HG02970 (cell line): ENCODE results near the gene ABI3BP.

ENCODE experiments used
- ATAC-seq: cut with Tn5 transposase; IDR thresholded peaks from one replicate; pipeline ENCODE4 v1.9.1; 2021; ENCODE audit warnings: mild to moderate bottlenecking, moderate library complexity, moderate number of reproducible peaks; ENCODE audit not compliant: unreplicated experiment, low FRiP score

ABI3BP gene

GRCh38 chr3:100780071-100780622 is 213.1 kb downstream of the ABI3BP start:
- no peak for ATAC-seq

GRCh38 chr3:100779480-100779879 is 213.7 kb downstream of the ABI3BP start:
- no peak for ATAC-seq

DNA sequence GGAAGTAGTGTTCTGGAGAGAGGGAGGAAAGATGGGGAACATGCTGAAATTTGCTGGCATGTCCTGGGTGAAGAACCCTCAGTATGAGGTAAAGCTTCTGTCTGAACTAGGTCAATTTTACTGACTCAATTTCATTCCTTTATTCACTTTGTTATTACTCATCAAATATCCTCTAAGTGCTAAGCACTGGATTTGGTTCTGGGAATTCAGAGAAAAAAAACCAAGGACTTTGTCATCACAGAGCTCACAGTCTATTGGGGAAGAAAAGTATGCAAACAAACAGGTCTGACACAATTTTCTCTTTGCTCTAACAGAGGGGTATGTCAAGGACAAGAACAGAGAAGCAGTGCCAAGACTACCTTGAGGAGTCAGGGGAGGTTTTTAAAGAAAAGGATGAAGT is 215.9 kb downstream of the ABI3BP start:
- no peak for ATAC-seq

- no peak for ATAC-seq
Measured at GRCh38 chr3:100776746-100777145, 216.5 kb downstream of the ABI3BP start.

- ATAC-seq: no peak
Measured at GRCh38 chr3:100776097-100776729, 217.0 kb downstream of the ABI3BP start.

DNA sequence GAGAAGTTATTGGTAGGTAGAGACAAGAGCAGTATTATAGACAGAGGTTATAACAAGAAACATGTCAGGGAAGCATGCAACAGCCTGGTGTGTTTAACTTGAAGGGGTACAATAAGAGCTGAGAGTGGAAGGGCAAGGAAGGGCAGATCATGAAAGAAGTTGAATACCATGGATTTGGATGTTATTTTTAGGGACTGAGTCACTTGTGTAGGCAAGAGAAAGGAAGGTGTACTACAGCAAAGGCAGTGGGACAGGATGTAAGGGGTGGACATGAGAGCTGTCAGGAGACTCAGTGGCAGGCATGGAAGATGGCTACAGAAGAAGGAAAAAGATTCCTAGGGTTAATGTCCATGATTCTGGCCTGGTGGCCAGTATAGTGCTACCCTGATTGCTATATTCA is 217.6 kb downstream of the ABI3BP start:
- ATAC-seq: no peak

GRCh38 chr3:100775226-100775625 is 218.0 kb downstream of the ABI3BP start:
- ATAC-seq: no peak

DNA sequence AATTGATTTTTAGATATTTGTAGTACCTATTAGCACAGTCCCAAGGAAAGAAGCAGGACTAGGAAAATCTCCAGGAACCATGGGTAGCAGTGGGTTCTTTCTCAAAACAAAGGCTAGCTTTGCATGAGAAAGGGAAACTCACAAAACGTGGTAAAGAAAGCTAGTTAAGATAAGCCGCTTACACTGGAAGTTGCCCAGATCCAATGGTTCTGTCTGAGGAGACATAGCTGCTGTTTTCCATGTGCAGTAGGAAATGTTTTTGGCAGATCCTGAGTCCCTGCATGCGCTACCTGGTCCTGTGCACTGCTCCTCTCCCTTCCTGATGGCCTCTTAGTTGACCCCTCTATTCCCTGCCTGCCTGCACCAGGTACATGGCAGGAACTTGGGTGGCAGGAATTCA is 223.5 kb downstream of the ABI3BP start:
- ATAC-seq: no peak

DNA sequence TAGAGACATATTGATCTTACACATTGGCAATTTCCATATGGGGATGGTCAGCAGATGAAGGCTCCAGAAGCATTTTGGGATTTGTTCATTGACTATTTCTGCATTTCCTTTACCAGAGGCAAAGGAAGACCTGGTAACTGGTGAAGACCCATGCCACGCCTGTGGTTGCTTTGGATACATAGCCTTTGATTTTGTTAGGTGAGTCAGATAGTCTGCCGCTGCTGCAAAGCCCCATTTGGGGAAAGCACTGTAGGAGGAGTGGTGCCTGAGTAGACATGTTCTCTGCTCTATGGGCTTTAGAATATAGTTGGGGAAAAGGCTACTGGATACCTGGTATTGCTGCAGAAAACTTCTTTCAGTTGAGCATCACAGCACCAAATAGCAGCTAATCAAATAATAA is 227.2 kb downstream of the ABI3BP start:
- no peak for ATAC-seq

GRCh38 chr3:100765437-100765975 is 227.7 kb downstream of the ABI3BP start:
- ATAC-seq: no peak

DNA sequence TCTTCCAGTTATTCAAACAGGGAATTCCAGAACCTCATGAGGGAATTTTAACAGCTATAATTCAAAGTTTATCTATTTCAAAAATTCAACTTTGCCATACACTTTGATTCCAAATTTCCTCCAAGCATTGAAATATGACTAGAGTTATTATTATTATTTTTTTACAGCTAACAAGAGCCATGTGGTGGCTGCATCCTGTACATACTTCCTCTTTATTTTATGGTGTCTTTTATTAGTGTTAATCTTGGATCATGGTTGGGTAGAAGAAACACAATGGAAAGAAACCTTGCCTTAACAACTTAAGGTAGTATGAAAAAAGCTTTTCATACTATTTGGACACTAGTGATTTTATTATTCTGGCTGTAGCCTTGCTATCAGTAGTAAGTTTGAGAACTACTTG is 231.3 kb downstream of the ABI3BP start:
- ATAC-seq: no peak

DNA sequence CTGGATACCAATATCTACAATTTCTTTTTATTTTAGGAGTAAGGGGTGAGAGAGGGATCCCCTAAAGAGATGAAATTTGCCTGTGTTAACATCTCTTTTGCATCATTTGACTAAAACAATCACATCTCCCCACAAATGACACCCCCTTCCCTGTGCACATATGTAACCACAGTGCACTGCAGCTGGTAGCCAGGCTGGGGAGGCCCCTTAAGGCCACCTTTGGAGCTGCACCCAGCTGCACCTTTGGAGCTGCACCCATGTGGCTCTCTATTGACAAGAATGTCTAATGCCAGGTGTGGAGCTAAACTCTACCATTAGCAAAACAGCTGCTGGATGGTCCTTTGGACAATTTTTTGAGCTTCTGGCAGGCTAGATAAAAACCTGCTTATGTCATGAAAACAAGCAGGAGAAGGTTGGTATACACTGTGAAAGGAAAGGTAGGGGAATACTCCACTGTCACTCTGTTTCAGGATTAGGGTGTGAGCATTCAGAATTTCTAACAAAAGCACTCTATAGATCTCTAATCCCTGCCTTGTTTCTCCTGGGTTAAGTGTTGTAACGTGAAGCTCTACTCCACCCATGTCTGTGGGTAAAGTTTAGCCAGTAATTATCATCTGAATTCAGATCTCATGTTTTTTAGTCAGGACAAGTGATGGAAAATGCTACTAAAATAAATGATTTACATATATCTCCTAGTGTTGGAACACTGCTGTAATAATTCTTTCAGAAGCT is 231.8 kb downstream of the ABI3BP start:
- no peak for ATAC-seq

- no peak for ATAC-seq
Measured at GRCh38 chr3:100760377-100760776, 232.8 kb downstream of the ABI3BP start.

- ATAC-seq: no peak
Measured at GRCh38 chr3:100759950-100760349, 233.3 kb downstream of the ABI3BP start.

DNA sequence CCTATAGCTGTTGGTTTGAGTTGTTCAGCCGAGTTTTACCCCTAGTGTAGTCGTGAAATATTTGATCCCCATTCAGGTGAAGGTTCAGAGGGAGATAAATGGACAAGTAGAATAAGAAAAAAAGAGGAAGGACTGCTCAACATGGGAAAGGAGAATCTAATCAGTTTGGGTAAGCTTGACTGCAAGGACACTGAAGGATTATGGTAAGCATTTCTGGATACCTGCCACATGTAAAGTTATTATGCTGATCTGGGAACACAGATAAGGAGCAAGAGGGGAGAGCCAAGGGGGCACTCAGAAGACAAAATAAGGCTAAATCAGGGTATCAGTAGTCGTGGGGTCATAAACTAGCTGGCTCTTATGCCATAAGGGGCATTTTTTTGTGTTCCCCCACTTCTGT is 234.1 kb downstream of the ABI3BP start:
- no peak for ATAC-seq

- ATAC-seq: no peak
Measured at GRCh38 chr3:100756441-100756840, 236.8 kb downstream of the ABI3BP start.

DNA sequence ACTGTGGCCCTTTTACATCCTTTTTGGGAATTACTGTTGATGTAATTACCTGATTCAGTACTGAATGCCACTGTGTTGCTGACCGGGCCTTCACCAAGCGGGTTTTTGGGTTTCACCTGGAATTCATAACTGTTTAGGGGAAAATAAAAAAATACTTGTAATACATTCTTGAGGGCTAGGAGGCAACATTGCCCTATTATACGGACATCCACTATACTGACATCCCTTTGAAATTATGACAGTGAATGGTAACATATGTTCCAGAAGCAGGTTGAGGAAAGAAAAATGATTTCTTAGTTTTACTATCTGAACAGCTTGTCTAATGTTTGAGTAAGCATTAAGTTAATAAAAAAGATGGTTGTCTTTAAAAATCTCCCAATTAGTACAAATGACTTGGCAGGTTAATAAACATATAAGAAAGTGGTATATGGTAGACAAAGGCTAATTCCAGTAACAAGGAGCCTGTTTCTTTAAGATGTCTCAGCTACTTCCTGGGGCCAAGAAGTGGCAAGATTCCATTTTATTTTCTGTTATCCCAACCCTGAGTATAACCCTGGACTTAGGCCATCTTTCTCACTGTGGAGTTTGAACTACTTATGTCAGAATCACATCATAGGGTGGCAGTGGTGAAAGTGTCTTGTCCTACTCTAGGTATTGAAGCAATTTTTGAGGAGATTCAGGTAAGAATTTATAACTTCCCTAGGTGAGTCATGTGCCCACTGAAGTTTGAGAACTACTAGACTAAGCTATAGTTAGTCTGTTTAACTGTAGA is 238.5 kb downstream of the ABI3BP start:
- ATAC-seq: no peak

DNA sequence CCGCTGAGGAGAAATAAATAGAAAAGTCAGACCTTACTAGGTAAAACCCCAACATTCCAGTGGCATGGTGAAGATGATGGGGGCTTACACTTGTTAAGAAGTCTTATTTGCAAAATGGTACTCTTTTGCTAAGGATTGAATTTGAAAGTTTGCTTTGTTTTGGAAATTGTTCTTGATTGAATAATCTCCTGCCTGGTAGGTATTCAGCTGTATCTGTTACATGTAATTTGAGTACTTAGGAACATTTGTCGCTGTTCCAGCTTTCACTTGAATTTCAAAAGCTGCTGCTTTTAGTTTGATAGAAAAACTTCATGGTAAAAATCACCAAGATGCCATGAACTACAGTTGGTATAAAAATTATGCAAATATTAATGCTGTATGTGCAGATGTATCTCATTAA is 239.4 kb downstream of the ABI3BP start:
- no peak for ATAC-seq

DNA sequence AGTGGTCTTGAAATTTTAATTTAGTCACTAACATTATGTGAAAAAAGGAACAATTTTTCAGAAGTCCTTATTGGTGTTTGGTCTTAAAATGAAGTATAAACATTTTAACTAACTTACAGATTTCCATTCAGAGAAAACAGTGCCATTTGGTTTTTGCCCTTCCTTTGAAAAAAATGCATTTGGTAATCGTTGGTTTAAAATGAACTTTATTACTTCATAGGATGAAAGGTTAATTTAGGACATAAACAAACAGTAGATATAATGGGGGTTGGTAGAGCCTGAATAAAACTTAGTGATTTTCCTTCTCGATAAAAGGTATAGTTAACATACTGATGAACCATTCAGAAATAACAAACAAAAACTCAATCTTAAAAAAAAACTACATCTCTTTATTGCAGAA is 244.3 kb downstream of the ABI3BP start:
- ATAC-seq: no peak

DNA sequence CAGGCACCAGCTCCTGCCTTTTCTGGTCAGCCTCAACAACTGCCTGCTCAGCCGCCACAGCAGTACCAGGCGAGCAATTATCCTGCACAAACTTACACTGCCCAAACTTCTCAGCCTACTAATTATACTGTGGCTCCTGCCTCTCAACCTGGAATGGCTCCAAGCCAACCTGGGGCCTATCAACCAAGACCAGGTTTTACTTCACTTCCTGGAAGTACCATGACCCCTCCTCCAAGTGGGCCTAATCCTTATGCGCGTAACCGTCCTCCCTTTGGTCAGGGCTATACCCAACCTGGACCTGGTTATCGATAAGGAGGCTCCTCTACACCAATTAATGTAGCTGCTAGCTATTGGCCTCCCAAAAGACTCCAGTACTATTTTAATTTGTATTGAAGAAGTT is 245.0 kb downstream of the ABI3BP start:
- ATAC-seq: no peak

DNA sequence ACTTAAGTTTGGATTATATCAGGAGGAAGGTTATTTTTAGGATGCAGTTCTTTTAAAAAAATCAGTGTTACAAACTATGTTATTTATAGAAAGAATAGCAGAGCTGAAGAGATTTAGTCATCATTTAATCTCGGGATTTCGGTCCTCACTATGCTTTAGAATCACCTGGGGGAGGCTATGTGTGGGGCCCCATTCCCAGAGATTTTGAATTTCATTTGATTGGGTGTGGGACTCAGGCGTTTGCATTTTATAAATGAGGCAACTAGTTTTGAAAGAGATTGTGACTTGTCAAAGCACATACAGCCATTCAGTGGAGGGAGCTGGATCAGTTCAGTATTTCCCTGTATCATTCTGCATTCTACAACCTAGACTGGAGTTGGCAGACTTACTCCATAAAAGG is 247.1 kb downstream of the ABI3BP start:
- ATAC-seq: no peak
